ENCODE results near the gene PTPRG.

- TF ChIP-seq POLR2A (IDR thresholded peaks at IDR 0.05) (no peak), CTCF (IDR thresholded peaks at IDR 0.05) (no peak)
These were observed 51.1 kb downstream of the PTPRG start for GRCh38 chr3:61612211-61613194.
